ENCODE measurements around the gene LAX1.

The LAX1 gene

DNA sequence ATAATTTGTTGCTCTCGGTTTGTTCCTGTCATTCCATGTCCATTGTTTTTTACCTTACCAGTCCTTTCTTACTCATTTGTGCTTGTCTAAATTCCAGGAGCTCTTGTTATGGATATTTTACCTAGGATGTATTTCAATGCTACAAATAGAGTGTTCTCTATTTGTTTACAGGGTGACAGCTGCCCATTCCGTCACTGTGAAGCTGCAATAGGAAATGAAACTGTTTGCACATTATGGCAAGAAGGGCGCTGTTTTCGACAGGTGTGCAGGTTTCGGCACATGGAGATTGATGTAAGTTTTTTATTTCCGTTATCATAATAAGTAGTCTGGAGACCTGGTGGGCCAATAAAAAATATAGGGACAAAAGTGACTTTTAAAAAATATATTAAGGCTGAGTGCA, 53.4 kb downstream of the LAX1 start:
- DNase-seq = no peak

DNA sequence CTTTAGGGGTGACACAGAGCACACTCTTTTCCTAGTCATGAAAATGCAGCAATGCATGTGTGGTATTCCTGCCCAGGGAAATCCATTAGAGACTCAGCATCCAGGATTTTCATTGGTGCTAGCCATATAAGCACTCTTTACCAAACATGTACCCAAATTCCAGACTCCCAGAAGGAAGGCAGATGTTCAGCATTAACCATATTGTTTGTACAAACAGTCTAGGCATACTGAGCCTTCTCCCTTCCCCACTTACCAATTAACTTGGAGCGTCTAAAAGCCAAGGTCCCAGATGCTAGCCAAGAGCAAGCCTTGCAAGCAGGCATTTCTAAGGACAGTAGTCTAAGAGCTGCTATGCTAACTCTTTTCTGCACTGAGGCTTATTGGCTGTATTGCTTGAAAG, 58.3 kb downstream of the LAX1 start:
- DNase-seq = no peak

Measured in NCI-H226 (cell line).